ENCODE data around the gene CTDNEP1.

Gene CTDNEP1

DNA sequence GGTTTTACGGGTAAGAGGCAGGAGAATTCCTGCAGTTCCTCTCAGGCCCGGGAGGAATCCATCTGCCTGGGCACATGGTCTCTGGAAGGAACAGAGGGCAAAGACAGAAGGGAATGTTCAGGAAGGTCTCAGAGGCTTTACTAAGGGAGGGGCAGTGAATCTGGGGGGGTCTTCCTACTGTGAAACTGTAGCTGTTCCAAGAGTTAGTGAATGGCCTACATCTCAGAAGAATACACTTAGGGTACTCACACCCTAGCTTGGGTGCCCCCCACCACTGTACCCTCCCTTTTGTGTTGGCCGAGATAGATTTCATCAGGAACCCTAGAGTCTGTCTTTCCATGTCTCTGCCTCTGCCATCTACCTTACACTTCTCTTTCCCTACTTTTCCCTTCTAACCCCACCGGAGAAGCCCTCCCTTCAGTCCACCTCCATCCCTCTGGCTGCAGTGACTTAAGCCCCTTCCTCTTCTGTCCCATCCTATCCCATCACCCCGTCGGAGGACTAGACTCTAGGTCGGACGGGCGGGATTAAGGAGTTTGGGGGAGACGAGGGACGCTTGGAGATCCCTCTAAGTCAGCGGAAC is 32.2 kb downstream of the CTDNEP1 start:
- Histone ChIP-seq H3K9me3 (ENCODE audit: insufficient read depth, low read length) (no peaks in the 10 kb centered on the region), H3K9me2 (replicated peaks; ENCODE audit: insufficient read depth, low read length) (no peaks in the 10 kb centered on the region), H3K4me2 (ENCODE audit: low read depth, low read length, poor library complexity, severe bottlenecking) (peak overlapping the region; percentile 56), H3K79me2 (ENCODE audit: insufficient read depth, low read length) (no peaks in the 10 kb centered on the region), H3K36me3 (ENCODE audit: low read length) (no peaks in the 10 kb centered on the region), H3K9ac (ENCODE audit: low read length) (peak overlapping the region; percentile 73), H2AFZ (ENCODE audit: low read depth, low read length, severe bottlenecking) (peak overlapping the region; percentile 77), H3F3A (ENCODE audit: insufficient read depth) (peaks cover 16% of the 10 kb centered on the region; the same call in 1 of the 2 replicates), H3K4me3 (ENCODE audit: insufficient read depth, low read length, poor library complexity, severe bottlenecking) (peak overlapping the region; percentile 66), H3K27me3 (ENCODE audit: low read length) (no peaks in the 10 kb centered on the region), H3K27ac (ENCODE audit: low read depth, low read length) (no peak overlapping the region), H4K20me1 (ENCODE audit: low read depth, low read length) (no peaks in the 10 kb centered on the region)
- TF ChIP-seq CTCF (IDR thresholded peaks at IDR 0.05; ENCODE audit: insufficient read depth, low read length, poor library complexity, severe bottlenecking): no peak
- TF ChIP-seq EZH2phosphoT487 (conservative IDR thresholded peaks at IDR 0.05; ENCODE audit: low read length): no peak

DNA sequence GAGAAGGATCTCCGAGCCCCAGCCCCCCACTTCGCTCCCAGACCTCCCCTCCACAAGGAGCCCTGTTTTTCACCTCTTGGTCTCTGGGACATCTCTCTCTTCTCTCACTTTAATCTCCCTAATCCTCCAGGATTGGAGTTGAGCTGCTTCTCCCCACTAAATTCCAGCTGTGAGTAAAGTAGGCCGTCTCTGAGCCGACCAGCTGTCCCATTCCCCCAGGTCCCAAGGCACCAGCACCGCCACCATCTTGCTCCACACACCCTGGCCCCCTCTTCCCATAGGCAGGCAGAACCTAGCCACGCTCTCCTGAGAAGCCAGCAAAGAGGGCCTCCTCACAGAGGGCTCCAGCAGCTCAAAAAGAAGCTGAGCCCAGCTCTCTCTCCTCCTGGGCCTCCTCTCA is 32.8 kb downstream of the CTDNEP1 start:
- Histone ChIP-seq H3K4me3 (ENCODE audit: insufficient read depth, low read length, poor library complexity, severe bottlenecking) (no peak overlapping the region), H3F3A (ENCODE audit: insufficient read depth) (peaks cover 16% of the 10 kb centered on the region; the same call in 1 of the 2 replicates), H3K27me3 (ENCODE audit: low read length) (no peaks in the 10 kb centered on the region), H3K9ac (ENCODE audit: low read length) (no peak overlapping the region), H3K4me2 (ENCODE audit: low read depth, low read length, poor library complexity, severe bottlenecking) (no peak overlapping the region), H3K9me2 (replicated peaks; ENCODE audit: insufficient read depth, low read length) (no peaks in the 10 kb centered on the region), H3K36me3 (ENCODE audit: low read length) (no peaks in the 10 kb centered on the region), H4K20me1 (ENCODE audit: low read depth, low read length) (no peaks in the 10 kb centered on the region), H2AFZ (ENCODE audit: low read depth, low read length, severe bottlenecking) (no peak overlapping the region), H3K79me2 (ENCODE audit: insufficient read depth, low read length) (no peaks in the 10 kb centered on the region), H3K27ac (ENCODE audit: low read depth, low read length) (no peak overlapping the region), H3K9me3 (ENCODE audit: insufficient read depth, low read length) (no peaks in the 10 kb centered on the region)
- TF ChIP-seq EZH2phosphoT487 (conservative IDR thresholded peaks at IDR 0.05; ENCODE audit: low read length): no peak
- TF ChIP-seq CTCF (IDR thresholded peaks at IDR 0.05; ENCODE audit: insufficient read depth, low read length, poor library complexity, severe bottlenecking): no peak

- Histone ChIP-seq H3K9me2 (replicated peaks; ENCODE audit: insufficient read depth, low read length) (no peaks in the 10 kb centered on the region), H3F3A (ENCODE audit: insufficient read depth) (peaks cover 12% of the 10 kb centered on the region; the same call in 1 of the 2 replicates), H2AFZ (ENCODE audit: low read depth, low read length, severe bottlenecking) (no peak overlapping the region), H3K9ac (ENCODE audit: low read length) (no peak overlapping the region), H3K4me3 (ENCODE audit: insufficient read depth, low read length, poor library complexity, severe bottlenecking) (no peak overlapping the region), H3K4me2 (ENCODE audit: low read depth, low read length, poor library complexity, severe bottlenecking) (no peak overlapping the region), H3K36me3 (ENCODE audit: low read length) (no peaks in the 10 kb centered on the region), H3K27me3 (ENCODE audit: low read length) (no peaks in the 10 kb centered on the region), H3K79me2 (ENCODE audit: insufficient read depth, low read length) (no peaks in the 10 kb centered on the region), H3K9me3 (ENCODE audit: insufficient read depth, low read length) (no peaks in the 10 kb centered on the region), H4K20me1 (ENCODE audit: low read depth, low read length) (no peaks in the 10 kb centered on the region), H3K27ac (ENCODE audit: low read depth, low read length) (no peak overlapping the region)
- TF ChIP-seq CTCF (IDR thresholded peaks at IDR 0.05; ENCODE audit: insufficient read depth, low read length, poor library complexity, severe bottlenecking): no peak
- TF ChIP-seq EZH2phosphoT487 (conservative IDR thresholded peaks at IDR 0.05; ENCODE audit: low read length): no peak
Measured at GRCh38 chr17:7218166-7218565, 33.4 kb downstream of the CTDNEP1 start.
